CD4-positive, alpha-beta T cell treated with Interleukin-12 subunit alpha and Interleukin-12 subunit beta, for 1 hour (primary cell): ENCODE measurements around the gene EVX1.

Experiments
- DNase-seq: peaks from one replicate; pipeline ENCODE4 v3.0.0-alpha.2; 2020

Gene EVX1

DNA sequence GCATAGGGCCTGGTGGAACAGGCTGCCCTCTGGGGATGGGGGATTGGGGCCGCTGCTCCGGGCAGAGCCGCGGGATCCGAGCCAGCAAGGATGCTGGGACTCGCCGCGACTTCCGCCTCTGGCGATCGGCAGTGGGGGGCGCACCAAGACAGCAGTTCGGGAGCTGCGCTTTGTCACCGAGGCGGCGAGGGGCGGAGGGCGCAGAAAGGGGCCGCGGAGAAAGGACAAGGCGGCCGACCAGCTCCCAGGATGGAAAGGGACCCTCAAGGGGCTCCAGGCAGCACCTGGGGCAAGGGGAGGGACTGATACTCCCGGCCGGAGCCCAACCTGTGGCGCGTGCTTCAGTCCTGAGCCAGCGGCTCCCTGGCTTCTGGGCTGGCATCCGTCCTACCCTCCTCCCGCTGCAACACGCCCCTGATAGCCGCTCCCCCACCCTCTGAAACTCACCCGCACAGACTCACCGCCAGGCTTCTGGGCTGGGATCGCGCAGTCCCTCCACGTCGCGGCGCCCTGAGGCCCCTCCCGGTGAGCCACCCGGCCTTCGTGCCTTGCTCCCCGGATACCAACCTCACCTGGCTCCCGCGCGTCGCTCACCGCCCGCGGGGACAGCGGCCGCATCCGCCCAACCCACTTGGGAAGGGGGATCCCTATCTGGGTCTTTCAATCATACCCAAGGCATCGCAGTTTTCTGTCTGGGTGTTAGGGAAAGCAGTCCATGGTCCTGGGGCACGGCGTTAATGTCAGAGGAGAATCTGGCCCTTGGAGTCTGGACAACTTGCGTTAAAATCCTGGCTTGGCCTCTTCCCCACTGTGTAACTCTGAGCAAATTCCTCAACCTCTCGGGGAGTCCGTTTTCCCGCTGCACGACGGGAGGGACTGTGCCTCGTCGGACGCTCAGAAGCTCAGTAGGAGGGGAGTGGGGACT is 7.0 kb upstream of the EVX1 start:
- no peak for DNase-seq

DNA sequence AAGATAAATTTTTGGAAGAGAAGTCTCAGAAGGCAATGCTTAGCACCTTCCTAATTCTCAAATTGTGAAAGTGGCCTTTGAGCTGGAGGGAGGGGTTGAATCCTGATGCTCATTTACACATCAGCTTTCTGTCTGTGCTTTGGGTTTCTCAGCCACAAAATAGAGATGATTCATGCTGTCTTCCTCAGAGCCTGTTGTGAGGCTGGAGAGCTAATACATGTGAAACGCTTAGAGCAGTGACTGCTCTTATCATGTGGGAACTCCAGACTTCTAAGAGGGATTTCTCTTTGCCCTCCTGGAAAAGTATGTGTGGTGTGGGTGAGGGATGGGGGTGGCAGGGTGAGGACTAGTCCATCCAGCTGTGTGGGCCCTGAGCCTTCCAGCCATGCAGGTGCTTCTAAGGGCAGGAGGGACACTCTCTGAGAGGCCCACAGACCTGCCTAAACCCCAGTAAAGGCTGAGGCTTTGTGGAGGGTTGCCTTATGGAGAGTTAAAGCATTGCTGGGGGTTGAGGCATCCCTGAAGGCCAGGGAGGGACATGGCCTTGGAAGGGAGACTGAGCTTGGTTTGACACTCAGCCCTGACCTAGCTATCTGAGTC is 4.8 kb upstream of the EVX1 start:
- no peak for DNase-seq

DNA sequence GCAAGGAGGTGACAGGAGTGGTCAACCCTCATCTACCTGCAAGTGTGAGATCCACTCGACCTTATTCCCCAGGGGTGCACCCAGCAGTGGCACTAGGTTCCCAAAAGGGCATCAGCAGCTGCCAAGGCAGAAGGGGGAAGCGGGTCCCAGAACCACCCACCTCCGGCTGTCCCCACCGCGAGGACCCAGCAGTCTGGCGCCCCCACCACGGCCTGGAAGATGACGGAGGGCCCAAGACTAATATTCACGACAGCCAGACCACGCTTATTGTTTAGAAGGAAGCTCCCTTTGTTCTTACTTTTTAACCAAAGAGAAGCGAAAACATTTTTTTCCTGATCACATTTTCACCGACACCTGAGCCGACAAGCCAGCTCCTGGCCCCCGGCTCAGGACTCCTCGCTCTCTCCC is 3.6 kb upstream of the EVX1 start:
- no peak for DNase-seq

- no peak for DNase-seq
These were observed 3.1 kb upstream of the EVX1 start for GRCh38 chr7:27239387-27240014.

- no peak for DNase-seq
These were observed 2.4 kb upstream of the EVX1 start for GRCh38 chr7:27240015-27240731.

- DNase-seq: no peak
These were observed 1.2 kb upstream of the EVX1 start for GRCh38 chr7:27241189-27242056.

- no peak for DNase-seq
These were observed 448 bp upstream of the EVX1 start for GRCh38 chr7:27242154-27242553.

GRCh38 chr7:27243340-27244163 is 950 bp downstream of the EVX1 start:
- DNase-seq: no peak

DNA sequence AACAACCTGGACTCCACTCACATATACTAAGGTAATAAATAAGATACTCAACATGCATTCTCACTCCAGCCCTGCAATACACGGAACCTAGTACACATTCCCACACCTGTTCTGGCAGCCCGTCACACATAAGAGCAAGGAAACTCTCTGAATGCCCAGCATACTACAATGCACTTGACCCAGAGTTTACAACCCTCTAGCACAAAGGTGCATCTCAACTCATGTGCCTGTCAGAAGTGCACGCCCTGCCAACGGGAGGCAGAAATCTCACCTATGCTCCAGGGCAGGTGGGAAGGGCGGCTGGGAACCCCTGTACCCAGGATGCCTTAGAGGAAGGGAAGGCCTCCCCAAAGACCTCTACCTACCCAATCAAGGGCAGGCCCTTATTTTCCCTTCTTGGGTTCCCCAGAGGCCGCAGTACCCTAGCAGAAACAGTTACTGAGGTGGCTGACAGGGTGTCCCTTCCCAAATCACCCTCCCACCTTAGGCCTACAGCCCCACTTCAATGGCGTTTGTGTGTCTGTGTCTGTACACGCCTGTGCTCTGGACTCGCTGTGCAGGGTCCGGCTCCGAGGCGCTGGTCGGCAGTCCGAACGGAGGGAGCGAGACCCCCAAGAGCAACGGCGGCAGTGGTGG is 2.0 kb downstream of the EVX1 start:
- no peak for DNase-seq

GRCh38 chr7:27245124-27245797 is 2.7 kb downstream of the EVX1 start:
- DNase-seq: no peak

GRCh38 chr7:27245798-27246691 is 3.4 kb downstream of the EVX1 start:
- DNase-seq: no peak

DNA sequence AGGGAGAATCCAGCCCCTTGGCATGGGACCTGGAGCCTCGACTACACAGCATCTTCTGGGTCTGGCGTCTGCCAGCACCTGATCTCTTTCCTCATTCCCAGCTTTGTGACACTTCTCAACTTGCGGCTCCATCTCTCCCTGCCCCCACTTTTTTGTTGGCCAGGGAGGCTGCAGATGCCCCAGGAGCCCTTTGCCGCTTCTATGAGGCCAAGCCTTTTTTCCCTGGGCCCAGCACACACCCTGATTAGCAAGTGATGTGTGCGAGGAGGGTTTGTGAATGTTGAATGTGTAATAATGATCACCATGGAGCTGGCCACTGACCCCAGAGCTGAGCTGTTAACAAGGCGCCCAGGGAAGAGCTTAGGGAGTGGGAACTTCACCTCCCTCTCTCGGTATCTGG is 4.4 kb downstream of the EVX1 start:
- DNase-seq: no peak

GRCh38 chr7:27247452-27248426 is 5.1 kb downstream of the EVX1 start:
- no peak for DNase-seq

GRCh38 chr7:27248427-27248806 is 5.8 kb downstream of the EVX1 start:
- DNase-seq: no peak

- DNase-seq: no peak
These were observed 6.5 kb downstream of the EVX1 start for GRCh38 chr7:27248911-27249723.

DNA sequence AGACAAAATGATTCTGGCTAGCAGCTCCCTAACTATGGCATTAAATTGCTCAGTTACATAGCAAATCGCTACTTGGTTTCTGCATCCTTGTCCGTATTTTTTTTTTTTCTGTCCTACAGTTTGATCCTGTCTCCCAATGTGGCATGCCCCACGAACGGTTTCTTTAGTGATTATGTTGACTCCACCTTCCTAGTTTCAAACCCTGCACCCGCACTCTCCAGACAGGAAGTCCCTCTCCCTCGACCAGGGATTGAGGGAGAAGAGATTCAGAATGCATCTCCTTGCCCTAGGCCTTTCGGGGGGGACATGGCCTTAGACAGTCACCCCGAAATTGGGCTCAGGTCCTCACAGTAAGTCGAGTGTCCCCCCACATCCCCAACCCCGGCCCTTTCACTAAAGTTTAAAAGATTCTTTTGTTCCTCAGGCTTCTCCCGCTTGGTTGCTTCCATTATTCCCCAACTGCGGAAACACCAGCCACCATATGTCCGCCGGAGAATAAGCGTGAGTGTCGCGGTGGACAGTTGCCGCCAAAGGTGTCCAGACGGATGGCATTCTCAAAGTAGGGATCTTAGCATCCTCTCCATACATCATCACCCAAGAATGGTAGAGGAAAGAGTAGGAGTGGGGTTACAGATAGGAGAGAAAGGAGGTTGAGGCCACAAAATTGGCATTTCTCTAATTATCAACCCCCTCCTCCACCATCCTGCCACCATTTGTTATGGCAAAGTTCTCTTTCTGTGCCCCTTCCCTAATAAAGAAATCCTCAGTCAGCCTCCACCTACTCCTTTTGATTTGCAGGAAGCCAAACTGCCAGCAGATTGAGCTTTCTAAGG is 7.3 kb downstream of the EVX1 start:
- no peak for DNase-seq
